SK-N-SH (cell line): ENCODE data around the gene ARAP1. TPM values are rescaled to one million over a fixed set of nuclear protein-coding genes. Genes with fewer than 3 reads are reported as not detected.

Experiments used
- CTCF ChIA-PET: fragments of 300-600, 350-600 bp; formaldehyde crosslinking; extraction: SDS; loops from one replicate; lab custom pipeline; 2021; lab: Yijun Ruan, JAX
- POLR2A ChIA-PET: fragments of 350-600 bp; sonication (Branson Sonifier 250); formaldehyde crosslinking; extraction: SDS; loops from one replicate; lab custom pipeline; 2020; ENCODE audit warnings: antibody characterized with exemption, inconsistent platforms; lab: Yijun Ruan, JAX
- DNase-seq: peaks from one replicate; pipeline ENCODE4 v3.0.0; 2012
- H2AFZ ChIP-seq: fragments of 200-600 bp; sonication (generic); 2 replicates; pipeline ENCODE4 v1.8.1; 2016; ENCODE audit warnings: antibody characterized with exemption, mild to moderate bottlenecking, low read depth
- H3F3A ChIP-seq: fragments of 200-600 bp; sonication (generic); replicated peaks from 2 replicates; pipeline ENCODE3; 2016; ENCODE audit warnings: antibody characterized with exemption, mild to moderate bottlenecking; ENCODE audit not compliant: insufficient read depth
- H3K27ac ChIP-seq, 2 experiments: fragments of 200-500 bp in 1 of 2; fragments of 200-600 bp in 1 of 2; sonication (Bioruptor generic) in 1 of 2; sonication (generic), shearing (Covaris generic) in 1 of 2; 2 replicates each; pipeline versions ENCODE4 v1.5.1 to v1.6.1; 2014 to 2016; ENCODE audit warnings: low read depth in 2 of 2, inconsistent platforms in 1 of 2, low read length in 1 of 2, mild to moderate bottlenecking in 1 of 2, mixed read lengths in 1 of 2
- H3K27me3 ChIP-seq: fragments of 200-600 bp; sonication (generic), shearing (Covaris generic); 2 replicates; pipeline ENCODE4 v1.6.1; 2016; ENCODE audit warnings: mixed run types; ENCODE audit not compliant: insufficient read depth
- H3K36me3 ChIP-seq, 2 experiments: fragments of 200-500 bp in 1 of 2; fragments of 200-600 bp in 1 of 2; sonication (Bioruptor generic) in 1 of 2; sonication (generic) in 1 of 2; replicated peaks in 1 of 2; 2 replicates each; pipeline versions ENCODE3 to v1.5.1; 2014 to 2016; ENCODE audit warnings: low read length in 1 of 2, mild to moderate bottlenecking in 1 of 2; ENCODE audit not compliant: insufficient read depth in 2 of 2, control insufficient read depth in 1 of 2
- H3K4me1 ChIP-seq, 2 experiments: fragments of 200-500 bp in 1 of 2; fragments of 200-600 bp in 1 of 2; sonication (Bioruptor generic) in 1 of 2; sonication (generic), shearing (Covaris generic) in 1 of 2; 2 replicates each; pipeline versions ENCODE4 v1.5.1 to v1.6.1; 2014 to 2016; ENCODE audit warnings: low read depth in 1 of 2, low read length in 1 of 2, mixed run types in 1 of 2; ENCODE audit not compliant: insufficient read depth in 2 of 2, control insufficient read depth in 1 of 2
- H3K4me2 ChIP-seq: fragments of 200-600 bp; sonication (generic), shearing (Covaris generic); 2 replicates; pipeline ENCODE4 v1.6.1; 2017; ENCODE audit warnings: mixed run types
- H3K4me3 ChIP-seq, 2 experiments: fragments of 200-500 bp in 1 of 2; fragments of 200-600 bp in 1 of 2; sonication (Bioruptor generic) in 1 of 2; sonication (generic), shearing (Covaris generic) in 1 of 2; 2 replicates each; pipeline versions ENCODE4 v1.5.1 to v1.8.1; 2014 to 2016; ENCODE audit warnings: low read depth in 2 of 2, inconsistent platforms in 1 of 2, low read length in 1 of 2, mild to moderate bottlenecking in 1 of 2, mixed read lengths in 1 of 2, moderate library complexity in 1 of 2
- H3K79me2 ChIP-seq: fragments of 200-600 bp; sonication (generic); 2 replicates; pipeline ENCODE4 v1.8.1; 2017; ENCODE audit warnings: mild to moderate bottlenecking; ENCODE audit not compliant: insufficient read depth
- H3K9ac ChIP-seq: fragments of 200-600 bp; sonication (generic); 2 replicates; pipeline ENCODE4 v1.6.1; 2017; ENCODE audit warnings: mixed run types
- H3K9me2 ChIP-seq: fragments of 200-600 bp; sonication (generic); 2 replicates; pipeline ENCODE4 v1.6.1; 2017; ENCODE audit warnings: mixed run types
- H3K9me3 ChIP-seq: fragments of 200-600 bp; sonication (generic); 2 replicates; pipeline ENCODE4 v1.6.1; 2017; ENCODE audit warnings: mixed run types, mild to moderate bottlenecking, moderate library complexity
- H4K20me1 ChIP-seq: fragments of 200-600 bp; sonication (generic); 2 replicates; pipeline ENCODE4 v1.6.1; 2017; ENCODE audit warnings: mild to moderate bottlenecking, mixed run types; ENCODE audit not compliant: insufficient read depth
- EP300 ChIP-seq, 2 experiments: IDR thresholded peaks; 2 replicates each; pipeline versions ENCODE4 v1.4.0 to v1.6.1; 2012; ENCODE audit warnings: borderline replicate concordance in 1 of 2, low read depth in 1 of 2, low read length in 1 of 2
- EZH2phosphoT487 ChIP-seq: fragments of 200-600 bp; sonication (generic); IDR thresholded peaks from 2 replicates; pipeline ENCODE4 v1.6.1; 2017; ENCODE audit warnings: low read depth, mixed run types, mild to moderate bottlenecking, antibody characterized with exemption, moderate library complexity, borderline replicate concordance
- FOXM1 ChIP-seq: IDR thresholded peaks from 2 replicates; pipeline ENCODE4 v1.4.0; 2012; ENCODE audit warnings: low read depth, mild to moderate bottlenecking
- GABPA ChIP-seq: IDR thresholded peaks from 2 replicates; pipeline ENCODE4 v1.4.0; 2012; ENCODE audit warnings: low read depth, mild to moderate bottlenecking
- GATA2 ChIP-seq: sonication (generic); formaldehyde crosslinking; IDR thresholded peaks from 2 replicates; pipeline ENCODE4 v1.5.0; 2020; ENCODE audit warnings: mild to moderate bottlenecking, missing genetic modification reagents
- JUND ChIP-seq: IDR thresholded peaks from 2 replicates; pipeline ENCODE4 v1.4.0; 2012
- MEF2A ChIP-seq: IDR thresholded peaks from 2 replicates; pipeline ENCODE4 v1.4.0; 2012; ENCODE audit warnings: low read depth, borderline replicate concordance
- MXI1 ChIP-seq: IDR thresholded peaks from 2 replicates; pipeline ENCODE4 v1.6.1; 2012; ENCODE audit warnings: mild to moderate bottlenecking, low read depth, low read length, improper control_type of control experiment
- NFIC ChIP-seq: IDR thresholded peaks from 2 replicates; pipeline ENCODE4 v1.4.0; 2012; ENCODE audit warnings: borderline replicate concordance
- RCOR1 ChIP-seq: fragments of 150-350 bp; IDR thresholded peaks from 2 replicates; pipeline ENCODE4 v1.6.1; 2017; ENCODE audit warnings: antibody characterized with exemption, low read length
- SIN3A ChIP-seq: IDR thresholded peaks from 2 replicates; pipeline ENCODE4 v1.6.1; 2012; ENCODE audit warnings: low read depth, mild to moderate bottlenecking, low read length, moderate library complexity, borderline replicate concordance
- SMC3 ChIP-seq: IDR thresholded peaks from 2 replicates; pipeline ENCODE4 v1.6.1; 2012; ENCODE audit warnings: low read depth, low read length, improper control_type of control experiment
- WGBS: methylation state at CpG from one replicate; pipeline ENCODE4 v1.1.6; 2017; ENCODE audit warnings: low lambda C conversion rate; 5-methylcytosine and 5-hydroxymethylcytosine counted together
- polyA plus RNA-seq, 3 experiments: library from polyadenylated mRNA; depleted of rRNA; stranded (reverse); fragments of >200 nt; gene quantifications; 2 replicates each; pipeline ENCODE4 v1.2.3, GENCODE V29; 2012
- TF ChIP-seq, protein P1 (sequence below): IDR thresholded peaks from 2 replicates; pipeline ENCODE4 v1.4.0; 2012; ENCODE audit warnings: low read depth, borderline replicate concordance
- TF ChIP-seq, protein P2 (sequence below): IDR thresholded peaks from 2 replicates; pipeline ENCODE4 v1.4.0; 2012; ENCODE audit warnings: low read depth, borderline replicate concordance
- TF ChIP-seq, protein P3 (sequence below): fragments of 150-350 bp; IDR thresholded peaks from 2 replicates; pipeline ENCODE4 v1.6.1; 2017; ENCODE audit warnings: antibody characterized with exemption, low read length, low read depth, borderline replicate concordance
- TF ChIP-seq, protein P4 (sequence below): fragments of 150-350 bp; IDR thresholded peaks from 2 replicates; pipeline ENCODE4 v1.6.1; 2016; ENCODE audit warnings: mild to moderate bottlenecking, low read depth, low read length
- TF ChIP-seq, protein P5 (sequence below): IDR thresholded peaks from 2 replicates; pipeline ENCODE4 v1.6.1; 2012; ENCODE audit warnings: mild to moderate bottlenecking, low read depth, low read length, moderate library complexity

Gene ARAP1
- polyA plus RNA-seq, 1 of the 3 experiments (the other 2 are of a cell fraction): 56.6 TPM

DNA sequence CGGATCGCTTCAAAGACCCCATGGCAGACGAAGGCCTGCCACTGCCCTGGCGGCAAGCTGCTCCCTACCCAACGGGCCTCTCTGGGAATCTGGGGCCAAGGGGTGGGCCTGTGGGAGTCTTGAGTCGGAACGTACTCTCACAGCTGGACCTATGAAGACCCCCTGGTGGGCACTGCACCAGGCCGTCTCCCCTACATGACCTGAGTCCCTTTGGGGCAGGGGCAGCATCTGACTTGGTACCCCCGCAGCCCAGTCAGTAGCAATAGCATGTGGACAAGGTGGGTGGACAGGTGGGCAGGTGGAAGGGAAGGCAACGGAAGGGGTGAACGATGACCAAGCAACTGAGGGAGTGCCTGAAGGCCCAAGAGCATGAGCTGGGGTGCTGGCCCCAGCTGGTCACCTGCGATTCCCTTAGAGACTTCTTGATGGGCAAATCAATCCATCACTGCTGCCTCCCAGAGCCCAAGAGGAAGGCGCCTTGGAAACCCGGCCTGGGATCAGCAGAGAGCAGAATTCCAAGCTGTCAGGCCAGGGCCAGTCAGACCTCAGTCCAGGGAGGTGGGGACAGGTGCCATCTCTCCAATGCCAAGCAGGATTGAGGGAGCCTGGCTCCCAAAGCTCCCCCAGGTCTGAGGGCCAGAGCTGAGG lies 35.3 kb downstream of the ARAP1 start:
- TF ChIP-seq FOXM1: no peak
- TF ChIP-seq, protein P1, sequence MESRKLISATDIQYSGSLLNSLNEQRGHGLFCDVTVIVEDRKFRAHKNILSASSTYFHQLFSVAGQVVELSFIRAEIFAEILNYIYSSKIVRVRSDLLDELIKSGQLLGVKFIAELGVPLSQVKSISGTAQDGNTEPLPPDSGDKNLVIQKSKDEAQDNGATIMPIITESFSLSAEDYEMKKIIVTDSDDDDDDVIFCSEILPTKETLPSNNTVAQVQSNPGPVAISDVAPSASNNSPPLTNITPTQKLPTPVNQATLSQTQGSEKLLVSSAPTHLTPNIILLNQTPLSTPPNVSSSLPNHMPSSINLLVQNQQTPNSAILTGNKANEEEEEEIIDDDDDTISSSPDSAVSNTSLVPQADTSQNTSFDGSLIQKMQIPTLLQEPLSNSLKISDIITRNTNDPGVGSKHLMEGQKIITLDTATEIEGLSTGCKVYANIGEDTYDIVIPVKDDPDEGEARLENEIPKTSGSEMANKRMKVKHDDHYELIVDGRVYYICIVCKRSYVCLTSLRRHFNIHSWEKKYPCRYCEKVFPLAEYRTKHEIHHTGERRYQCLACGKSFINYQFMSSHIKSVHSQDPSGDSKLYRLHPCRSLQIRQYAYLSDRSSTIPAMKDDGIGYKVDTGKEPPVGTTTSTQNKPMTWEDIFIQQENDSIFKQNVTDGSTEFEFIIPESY: no peak
- no peak for TF ChIP-seq EZH2phosphoT487
- TF ChIP-seq, protein P2, sequence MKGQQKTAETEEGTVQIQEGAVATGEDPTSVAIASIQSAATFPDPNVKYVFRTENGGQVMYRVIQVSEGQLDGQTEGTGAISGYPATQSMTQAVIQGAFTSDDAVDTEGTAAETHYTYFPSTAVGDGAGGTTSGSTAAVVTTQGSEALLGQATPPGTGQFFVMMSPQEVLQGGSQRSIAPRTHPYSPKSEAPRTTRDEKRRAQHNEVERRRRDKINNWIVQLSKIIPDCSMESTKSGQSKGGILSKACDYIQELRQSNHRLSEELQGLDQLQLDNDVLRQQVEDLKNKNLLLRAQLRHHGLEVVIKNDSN: no peak
- TF ChIP-seq, protein P3, sequence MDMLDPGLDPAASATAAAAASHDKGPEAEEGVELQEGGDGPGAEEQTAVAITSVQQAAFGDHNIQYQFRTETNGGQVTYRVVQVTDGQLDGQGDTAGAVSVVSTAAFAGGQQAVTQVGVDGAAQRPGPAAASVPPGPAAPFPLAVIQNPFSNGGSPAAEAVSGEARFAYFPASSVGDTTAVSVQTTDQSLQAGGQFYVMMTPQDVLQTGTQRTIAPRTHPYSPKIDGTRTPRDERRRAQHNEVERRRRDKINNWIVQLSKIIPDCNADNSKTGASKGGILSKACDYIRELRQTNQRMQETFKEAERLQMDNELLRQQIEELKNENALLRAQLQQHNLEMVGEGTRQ: no peak
- TF ChIP-seq GABPA: no peak
- TF ChIP-seq MXI1: no peak
- no peak for TF ChIP-seq EP300 (IDR thresholded peaks at IDR 0.05; ENCODE audit: borderline replicate concordance in 1 of 2, low read depth in 1 of 2, low read length in 1 of 2)
- TF ChIP-seq JUND: no peak
- TF ChIP-seq GATA2: no peak
- TF ChIP-seq, protein P4, sequence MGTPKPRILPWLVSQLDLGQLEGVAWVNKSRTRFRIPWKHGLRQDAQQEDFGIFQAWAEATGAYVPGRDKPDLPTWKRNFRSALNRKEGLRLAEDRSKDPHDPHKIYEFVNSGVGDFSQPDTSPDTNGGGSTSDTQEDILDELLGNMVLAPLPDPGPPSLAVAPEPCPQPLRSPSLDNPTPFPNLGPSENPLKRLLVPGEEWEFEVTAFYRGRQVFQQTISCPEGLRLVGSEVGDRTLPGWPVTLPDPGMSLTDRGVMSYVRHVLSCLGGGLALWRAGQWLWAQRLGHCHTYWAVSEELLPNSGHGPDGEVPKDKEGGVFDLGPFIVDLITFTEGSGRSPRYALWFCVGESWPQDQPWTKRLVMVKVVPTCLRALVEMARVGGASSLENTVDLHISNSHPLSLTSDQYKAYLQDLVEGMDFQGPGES: no peak
- no peak for TF ChIP-seq SMC3
- no peak for TF ChIP-seq NFIC
- TF ChIP-seq MEF2A: no peak
- TF ChIP-seq, protein P5, sequence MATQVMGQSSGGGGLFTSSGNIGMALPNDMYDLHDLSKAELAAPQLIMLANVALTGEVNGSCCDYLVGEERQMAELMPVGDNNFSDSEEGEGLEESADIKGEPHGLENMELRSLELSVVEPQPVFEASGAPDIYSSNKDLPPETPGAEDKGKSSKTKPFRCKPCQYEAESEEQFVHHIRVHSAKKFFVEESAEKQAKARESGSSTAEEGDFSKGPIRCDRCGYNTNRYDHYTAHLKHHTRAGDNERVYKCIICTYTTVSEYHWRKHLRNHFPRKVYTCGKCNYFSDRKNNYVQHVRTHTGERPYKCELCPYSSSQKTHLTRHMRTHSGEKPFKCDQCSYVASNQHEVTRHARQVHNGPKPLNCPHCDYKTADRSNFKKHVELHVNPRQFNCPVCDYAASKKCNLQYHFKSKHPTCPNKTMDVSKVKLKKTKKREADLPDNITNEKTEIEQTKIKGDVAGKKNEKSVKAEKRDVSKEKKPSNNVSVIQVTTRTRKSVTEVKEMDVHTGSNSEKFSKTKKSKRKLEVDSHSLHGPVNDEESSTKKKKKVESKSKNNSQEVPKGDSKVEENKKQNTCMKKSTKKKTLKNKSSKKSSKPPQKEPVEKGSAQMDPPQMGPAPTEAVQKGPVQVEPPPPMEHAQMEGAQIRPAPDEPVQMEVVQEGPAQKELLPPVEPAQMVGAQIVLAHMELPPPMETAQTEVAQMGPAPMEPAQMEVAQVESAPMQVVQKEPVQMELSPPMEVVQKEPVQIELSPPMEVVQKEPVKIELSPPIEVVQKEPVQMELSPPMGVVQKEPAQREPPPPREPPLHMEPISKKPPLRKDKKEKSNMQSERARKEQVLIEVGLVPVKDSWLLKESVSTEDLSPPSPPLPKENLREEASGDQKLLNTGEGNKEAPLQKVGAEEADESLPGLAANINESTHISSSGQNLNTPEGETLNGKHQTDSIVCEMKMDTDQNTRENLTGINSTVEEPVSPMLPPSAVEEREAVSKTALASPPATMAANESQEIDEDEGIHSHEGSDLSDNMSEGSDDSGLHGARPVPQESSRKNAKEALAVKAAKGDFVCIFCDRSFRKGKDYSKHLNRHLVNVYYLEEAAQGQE: no peak
- TF ChIP-seq SIN3A: no peak
- TF ChIP-seq RCOR1: no peak
- TF ChIP-seq, all 33 proteins: peak for 0
- no peak for DNase-seq
- Histone ChIP-seq H3K79me2 (peaks cover 42% of the 10 kb centered on the region), H3K27me3 (no peaks in the 10 kb centered on the region), H3F3A (no peaks in the 10 kb centered on the region), H3K9ac (no peak overlapping the region), H3K36me3 (peaks cover 0 to 4% of the 10 kb centered on the region in 2 experiments), H3K4me1 (peaks cover 8 to 75% of the 10 kb centered on the region in 2 experiments; a peak in 3 of 4 replicates), H3K9me3 (no peaks in the 10 kb centered on the region), H3K4me2 (no peak overlapping the region), H3K4me3 (no peak overlapping the region), H4K20me1 (peaks cover 35% of the 10 kb centered on the region), H2AFZ (no peak overlapping the region), H3K27ac (peak overlapping the region in 1 of 2 experiments; percentile 23; a peak in 1 of 4 replicates), H3K9me2 (no peaks in the 10 kb centered on the region)
- ChIA-PET CTCF (interaction anchor here (0.7 to 3.6 kb wide), 9 partner anchors 9 to 461 kb away, joined by 3 to 19 read pairs (median 5); no protein-coding TSS in a partner anchor), POLR2A (interaction anchor here (1.0 to 1.3 kb wide), 2 partner anchors 59 to 77 kb away, joined by 3 to 5 read pairs; partner anchors contain the start of gene STARD10)
- WGBS: 88% methylated on average over 6 of the region's 14 CpGs
